NCI-H1092 (cell line): ENCODE measurements around the gene PRTFDC1.
"Not testable (repeated sequence)": the region's sequence is repeated elsewhere in the genome, so short reads cannot be mapped to it uniquely, and the experiment has no call there.

ENCODE experiments used
- DNase-seq: peaks from one replicate; lab custom pipeline; 2025; lab: John Stamatoyannopoulos, UW

The PRTFDC1 gene

DNA sequence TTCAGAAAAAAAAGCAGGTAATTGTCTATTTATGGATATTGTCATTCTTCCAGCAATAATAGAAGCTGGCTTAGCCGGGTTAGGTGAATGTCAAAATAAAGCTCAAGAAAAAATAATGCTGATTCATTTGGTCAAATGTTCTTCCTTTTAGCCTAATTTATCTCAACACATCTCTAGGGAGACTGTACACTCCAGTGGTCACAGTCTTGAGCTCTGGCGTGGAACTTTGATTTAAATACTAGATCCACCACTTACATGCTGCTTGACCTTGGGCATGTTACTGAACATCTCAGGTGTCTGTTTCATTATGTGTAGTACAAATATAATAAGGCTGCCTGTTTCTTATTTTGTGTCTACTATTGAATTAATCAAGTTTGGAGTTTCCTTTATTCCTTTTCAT lies 22.0 kb downstream of the PRTFDC1 start:
- no peak for DNase-seq

- DNase-seq = no peak
Measured at GRCh38 chr10:24929904-24930303, 22.5 kb downstream of the PRTFDC1 start.

DNA sequence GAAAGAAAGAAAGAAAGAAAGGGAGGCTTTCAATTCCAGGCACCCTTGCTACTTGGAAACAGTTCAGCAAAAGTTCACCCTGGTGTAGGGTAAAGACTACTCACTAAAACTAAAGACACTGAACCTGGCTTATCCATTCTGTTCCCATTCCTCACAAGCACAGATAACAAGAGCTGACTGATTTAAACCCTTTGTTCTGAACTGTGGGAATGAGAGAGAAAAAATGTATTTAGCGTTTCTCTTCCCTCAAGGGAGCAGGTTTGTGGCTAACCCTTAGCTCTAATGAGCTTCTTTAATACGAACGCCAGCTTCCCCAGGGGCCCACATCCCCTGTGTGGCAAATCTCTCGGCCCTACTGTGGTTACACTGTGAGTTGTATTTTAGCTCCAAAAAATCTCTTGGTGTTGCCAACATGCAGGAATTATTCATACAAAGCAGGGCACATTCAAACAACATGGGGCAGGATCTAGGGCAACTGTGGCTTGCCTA lies 23.3 kb downstream of the PRTFDC1 start:
- no peak for DNase-seq

GRCh38 chr10:24928163-24928562 lies 24.2 kb downstream of the PRTFDC1 start:
- DNase-seq = no peak

GRCh38 chr10:24926557-24926956 lies 25.8 kb downstream of the PRTFDC1 start:
- DNase-seq = no peak

DNA sequence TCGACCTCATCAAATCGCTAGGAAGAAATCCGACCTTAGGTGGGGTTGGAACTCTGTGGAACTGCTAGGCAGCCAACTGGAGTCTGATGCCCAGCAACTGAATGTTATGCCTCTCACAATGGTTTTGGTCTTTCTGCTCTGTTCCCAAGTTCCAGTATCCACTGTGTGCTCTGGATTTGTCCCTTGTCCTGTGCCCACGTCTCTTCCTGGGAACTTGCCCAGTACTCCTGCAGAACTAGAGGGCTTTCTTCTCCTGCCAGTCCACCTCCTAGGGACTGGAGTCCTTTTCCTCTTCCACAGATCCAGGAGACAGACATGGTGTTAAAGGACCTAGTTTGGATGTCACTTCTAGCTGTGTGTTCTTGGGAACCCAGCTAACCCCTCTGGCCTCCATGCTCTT lies 26.6 kb downstream of the PRTFDC1 start:
- DNase-seq = no peak

GRCh38 chr10:24924483-24924882 lies 27.9 kb downstream of the PRTFDC1 start:
- not testable (repeated sequence) for DNase-seq

DNA sequence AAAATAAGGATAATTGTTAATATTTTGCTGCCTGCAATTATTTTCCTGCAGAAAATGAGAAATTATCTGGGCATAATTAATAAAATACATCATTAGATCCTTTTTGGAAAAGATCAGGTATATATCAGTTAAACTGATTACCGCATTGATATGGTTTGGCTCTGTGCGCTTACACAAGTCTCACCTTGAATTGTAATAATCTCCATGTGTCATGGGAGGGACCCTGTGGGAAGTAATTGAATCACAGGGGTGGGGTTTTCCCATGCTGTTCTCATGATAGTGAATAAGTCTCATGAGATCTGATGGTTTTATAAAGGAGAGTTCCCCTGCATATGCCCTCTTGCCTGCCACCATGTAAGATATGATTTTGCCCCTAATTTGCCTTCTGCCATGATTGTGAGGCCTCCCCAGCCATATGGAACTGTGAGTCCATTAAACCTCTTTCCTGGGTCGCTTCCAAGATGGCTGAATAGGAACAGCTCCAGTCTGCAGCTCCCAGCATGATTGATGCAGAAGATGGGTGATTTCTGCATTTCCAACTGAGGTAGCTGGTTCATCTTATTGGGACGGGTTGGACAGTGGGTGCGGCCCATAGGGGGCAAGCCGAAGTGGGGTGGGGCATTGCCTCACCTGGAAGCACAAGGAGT lies 30.1 kb downstream of the PRTFDC1 start:
- not testable (repeated sequence) for DNase-seq

DNA sequence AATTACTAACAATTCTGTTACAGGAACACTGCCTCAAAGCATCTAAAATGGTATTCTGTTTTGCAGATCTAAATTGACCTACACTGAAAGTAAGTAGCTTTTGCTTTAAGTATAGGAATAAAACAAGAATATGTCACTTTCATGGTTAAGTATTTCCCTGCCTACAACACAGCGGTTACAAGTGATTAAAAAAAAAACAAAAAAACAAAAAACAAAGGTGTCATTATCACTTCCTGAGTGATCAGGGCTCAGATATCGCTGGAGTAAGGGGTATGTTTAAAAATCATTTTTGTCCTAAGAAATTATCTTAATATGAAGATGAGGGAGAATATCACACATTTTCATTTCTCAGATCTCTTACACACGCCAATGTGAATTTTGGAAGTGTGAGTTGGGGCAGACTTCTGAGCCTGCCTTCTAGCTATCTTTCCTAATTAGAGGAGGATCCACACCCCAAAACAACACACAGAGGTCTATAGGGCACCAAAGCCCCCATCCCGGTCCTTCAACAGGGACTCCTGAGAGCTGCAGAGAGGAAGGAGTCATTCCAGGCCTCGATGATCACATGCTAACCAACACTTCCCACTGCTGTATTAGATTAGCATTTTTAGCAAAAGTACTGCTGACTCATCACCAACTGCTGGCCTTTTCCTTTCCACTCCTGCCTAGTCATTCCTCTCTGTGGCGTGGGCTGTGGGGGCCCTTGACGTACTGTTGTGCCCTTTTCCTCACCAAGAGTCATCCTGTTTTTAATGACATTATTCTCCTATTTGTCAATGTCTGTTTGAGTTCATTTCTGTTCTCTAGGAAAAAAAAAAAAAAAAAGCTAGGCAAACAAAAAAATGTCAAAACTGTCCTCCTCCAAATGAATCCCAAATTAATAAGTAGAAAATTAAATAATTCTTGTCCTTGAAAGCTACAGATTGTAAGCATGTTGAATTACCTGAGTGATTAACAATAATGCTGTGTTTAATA lies 31.2 kb downstream of the PRTFDC1 start:
- no peak for DNase-seq

- DNase-seq = not testable (repeated sequence)
Measured at GRCh38 chr10:24920192-24920591, 32.2 kb downstream of the PRTFDC1 start.

DNA sequence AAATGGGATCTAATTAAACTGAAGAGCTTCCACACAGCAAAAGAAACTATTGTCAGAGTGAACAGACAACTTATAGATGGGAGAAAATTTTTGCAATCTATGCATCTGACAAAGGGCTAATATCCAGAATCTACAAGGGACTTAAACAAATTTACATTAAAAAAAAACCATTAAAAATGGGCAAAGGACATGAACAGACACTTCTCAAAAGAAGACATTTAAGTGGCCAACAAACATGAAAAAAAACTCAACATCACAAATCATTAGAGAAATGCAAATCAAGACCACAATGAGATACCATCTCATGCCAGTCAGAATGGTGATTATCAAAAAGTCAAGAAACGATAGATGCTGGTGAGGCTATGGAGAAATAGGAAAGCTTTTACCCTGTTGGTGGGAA lies 32.8 kb downstream of the PRTFDC1 start:
- not testable (repeated sequence) for DNase-seq

- DNase-seq = no peak
Measured at GRCh38 chr10:24917979-24918378, 34.4 kb downstream of the PRTFDC1 start.

- DNase-seq = no peak
Measured at GRCh38 chr10:24917493-24917892, 34.9 kb downstream of the PRTFDC1 start.

GRCh38 chr10:24916365-24916764 lies 36.0 kb downstream of the PRTFDC1 start:
- DNase-seq = no peak

- no peak for DNase-seq
Measured at GRCh38 chr10:24915304-24915703, 37.1 kb downstream of the PRTFDC1 start.

- DNase-seq = no peak
Measured at GRCh38 chr10:24914148-24914547, 38.3 kb downstream of the PRTFDC1 start.

DNA sequence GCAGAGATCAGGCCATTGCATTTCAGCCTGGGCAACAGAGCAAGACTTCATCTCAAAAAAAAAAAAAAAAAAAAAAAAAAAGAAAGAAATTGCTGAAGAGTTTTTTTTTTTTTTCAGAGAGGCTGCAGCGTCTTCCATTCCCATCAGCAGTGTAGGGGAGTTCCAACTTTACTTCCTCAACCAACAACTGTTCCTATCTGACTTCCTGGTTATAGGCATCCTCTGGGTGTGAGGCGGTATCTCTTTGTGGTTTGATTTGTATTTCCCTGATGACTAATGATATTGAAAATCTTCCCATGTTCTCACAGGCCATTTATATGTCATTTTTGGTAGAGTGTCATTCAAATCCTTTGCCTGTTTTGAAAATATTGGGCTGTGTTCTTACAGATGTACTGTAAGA lies 40.2 kb downstream of the PRTFDC1 start:
- no peak for DNase-seq

DNA sequence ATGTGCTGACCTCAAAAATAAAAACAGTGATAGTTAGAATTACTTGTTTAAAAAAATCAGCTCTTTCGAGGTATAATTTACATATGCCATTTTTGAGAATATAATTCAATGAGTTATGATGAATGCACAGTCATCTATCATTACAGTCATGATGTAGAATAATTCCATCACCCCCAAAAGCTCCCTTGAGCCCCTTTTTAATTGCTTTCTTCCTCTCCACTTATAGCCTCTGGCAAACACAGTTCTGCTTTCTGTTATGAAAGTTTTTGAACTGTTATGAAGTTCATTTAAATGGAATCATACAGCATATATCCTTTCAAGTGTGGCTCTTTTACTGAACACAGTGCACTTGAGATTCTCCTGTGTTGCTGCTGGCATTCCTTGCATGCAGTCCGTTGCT lies 41.4 kb downstream of the PRTFDC1 start:
- no peak for DNase-seq

- no peak for DNase-seq
Measured at GRCh38 chr10:24910574-24910973, 41.8 kb downstream of the PRTFDC1 start.

DNA sequence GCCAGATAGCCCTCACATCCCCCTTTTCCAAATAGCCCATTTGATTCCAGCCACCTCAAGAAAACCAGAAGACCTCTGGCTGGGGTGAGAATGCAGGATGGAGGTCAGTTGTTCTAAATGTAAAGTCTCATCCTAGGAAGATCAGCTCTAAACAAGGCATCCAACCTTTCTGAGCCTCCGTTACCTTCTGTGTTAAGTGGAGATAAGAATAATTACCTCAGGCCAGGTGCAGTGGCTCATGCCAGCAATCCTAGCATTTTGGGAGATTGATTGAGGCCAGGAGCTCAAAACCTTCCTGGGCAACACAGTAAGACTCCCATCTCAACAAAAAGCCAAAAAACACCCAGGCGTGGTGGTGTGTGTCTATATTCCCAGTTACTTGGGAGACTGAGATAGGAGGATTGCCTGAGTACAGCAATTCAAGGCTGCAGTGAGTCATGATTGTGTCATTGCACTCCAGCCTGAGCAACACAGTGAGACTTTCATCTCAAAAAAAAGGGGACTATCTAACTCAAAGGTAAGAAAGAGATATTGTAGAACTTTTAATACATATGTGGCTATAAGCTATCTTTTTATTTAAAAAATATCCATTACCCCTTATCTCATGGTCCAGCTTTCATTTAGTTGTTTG lies 43.5 kb downstream of the PRTFDC1 start:
- no peak for DNase-seq

DNA sequence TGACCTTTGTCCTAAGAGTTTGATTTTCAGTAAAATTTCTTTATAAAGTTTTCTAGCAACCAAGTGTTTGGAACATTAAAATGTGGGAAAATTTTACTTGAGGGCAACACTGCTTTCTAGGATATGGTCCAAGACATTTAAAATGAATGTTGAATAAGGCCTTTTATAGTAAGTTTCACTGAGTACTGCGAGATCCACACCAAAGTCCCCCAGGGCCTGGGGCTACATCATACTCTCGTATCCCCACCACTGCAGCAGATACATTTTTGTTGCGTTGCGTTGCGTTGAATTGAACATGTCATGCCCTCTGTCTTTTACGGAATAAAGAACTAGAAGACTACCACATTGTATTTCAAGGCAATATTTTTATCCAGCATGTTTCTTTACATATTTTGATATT lies 44.5 kb downstream of the PRTFDC1 start:
- DNase-seq = no peak

- no peak for DNase-seq
Measured at GRCh38 chr10:24906372-24906771, 46.0 kb downstream of the PRTFDC1 start.

DNA sequence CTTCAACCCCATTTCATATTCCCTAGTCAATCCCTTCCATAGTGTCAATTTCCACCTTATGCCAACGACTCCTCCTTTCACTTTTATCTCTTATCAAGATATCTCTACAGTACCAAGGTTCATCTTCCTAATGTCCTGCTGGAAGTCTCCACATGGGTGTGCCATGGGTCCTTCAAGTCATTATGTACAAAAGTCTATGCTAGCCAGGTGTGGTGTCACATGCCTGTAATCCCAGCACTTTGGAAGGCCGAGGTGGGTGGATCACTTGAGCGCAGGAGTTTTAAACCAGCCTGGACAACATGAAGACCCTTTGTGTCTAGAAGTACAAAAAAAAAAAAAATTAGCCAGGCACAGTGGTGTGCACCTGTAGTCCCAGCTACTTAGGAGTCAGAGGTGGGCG lies 47.6 kb downstream of the PRTFDC1 start:
- no peak for DNase-seq
